ENCODE data around the gene EXOSC1.
"Not testable (repeated sequence)": the region's sequence is repeated elsewhere in the genome, so short reads cannot be mapped to it uniquely, and the experiment has no call there.

The EXOSC1 gene

DNA sequence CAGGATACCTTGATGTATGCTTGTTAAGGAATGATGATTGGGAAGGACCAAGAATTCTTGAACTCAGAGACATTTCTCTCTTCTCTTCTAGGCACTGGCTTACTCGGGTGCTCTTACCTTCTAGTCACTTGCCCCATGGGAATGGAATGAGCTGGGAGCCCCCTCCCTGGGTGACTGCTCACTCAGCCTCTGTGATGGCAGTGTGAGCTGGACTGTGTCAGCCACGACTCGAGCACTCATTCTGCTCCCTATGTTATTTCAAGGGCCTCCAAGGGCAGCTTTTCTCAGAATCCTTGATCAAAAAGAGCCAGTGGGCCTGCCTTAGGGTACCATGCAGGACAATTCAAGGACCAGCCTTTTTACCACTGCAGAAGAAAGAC, 10.9 kb upstream of the EXOSC1 start:
- DNase-seq: no peak

GRCh38 chr10:97456034-97456685, 10.4 kb upstream of the EXOSC1 start:
- DNase-seq: no peak

GRCh38 chr10:97454330-97455036, 8.7 kb upstream of the EXOSC1 start:
- no peak for DNase-seq

- DNase-seq: no peak
Observed at GRCh38 chr10:97452352-97452751, 6.5 kb upstream of the EXOSC1 start.

DNA sequence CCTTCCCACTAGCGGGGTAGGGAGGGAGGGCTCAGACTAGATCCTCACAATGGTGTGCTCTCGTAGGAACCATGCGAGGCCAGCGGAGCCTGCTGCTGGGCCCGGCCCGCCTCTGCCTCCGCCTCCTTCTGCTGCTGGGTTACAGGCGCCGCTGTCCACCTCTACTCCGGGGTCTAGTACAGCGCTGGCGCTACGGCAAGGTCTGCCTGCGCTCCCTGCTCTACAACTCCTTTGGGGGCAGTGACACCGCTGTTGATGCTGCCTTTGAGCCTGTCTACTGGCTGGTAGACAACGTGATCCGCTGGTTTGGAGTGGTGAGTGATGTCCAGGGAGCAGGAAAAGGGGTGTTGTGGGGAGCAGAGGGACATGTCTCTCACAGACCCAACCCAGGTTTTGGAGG, 5.8 kb upstream of the EXOSC1 start:
- no peak for DNase-seq

- DNase-seq: no peak
Observed at GRCh38 chr10:97450828-97451227, 5.0 kb upstream of the EXOSC1 start.

- DNase-seq: no peak
Observed at GRCh38 chr10:97445357-97445721, 467 bp downstream of the EXOSC1 start.

- no peak for DNase-seq
Observed at GRCh38 chr10:97444212-97444611, 1.6 kb downstream of the EXOSC1 start.

DNA sequence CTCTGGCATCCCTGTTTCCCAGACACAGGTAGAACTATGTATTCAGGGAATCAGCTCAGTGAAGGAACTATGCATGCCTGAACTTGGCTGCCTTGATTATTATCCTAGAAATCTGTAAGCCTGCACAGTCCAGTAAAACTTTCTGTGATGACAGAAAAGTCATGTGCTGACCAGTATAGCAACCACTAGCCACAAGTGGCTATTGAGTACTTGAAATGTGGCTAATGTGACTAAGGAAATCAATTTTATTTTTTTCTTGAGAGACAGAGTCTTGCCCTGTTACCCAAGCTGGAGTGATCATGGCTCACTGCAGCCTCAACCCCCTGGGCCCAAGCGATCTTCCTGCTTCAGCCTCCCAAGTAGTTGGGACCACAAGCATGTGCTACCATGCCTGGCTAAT, 3.5 kb downstream of the EXOSC1 start:
- no peak for DNase-seq

GRCh38 chr10:97435211-97435610, 10.6 kb downstream of the EXOSC1 start:
- DNase-seq: no peak

- no peak for DNase-seq
Observed at GRCh38 chr10:97434557-97434956, 11.2 kb downstream of the EXOSC1 start.

GRCh38 chr10:97434055-97434454, 11.8 kb downstream of the EXOSC1 start:
- no peak for DNase-seq

DNA sequence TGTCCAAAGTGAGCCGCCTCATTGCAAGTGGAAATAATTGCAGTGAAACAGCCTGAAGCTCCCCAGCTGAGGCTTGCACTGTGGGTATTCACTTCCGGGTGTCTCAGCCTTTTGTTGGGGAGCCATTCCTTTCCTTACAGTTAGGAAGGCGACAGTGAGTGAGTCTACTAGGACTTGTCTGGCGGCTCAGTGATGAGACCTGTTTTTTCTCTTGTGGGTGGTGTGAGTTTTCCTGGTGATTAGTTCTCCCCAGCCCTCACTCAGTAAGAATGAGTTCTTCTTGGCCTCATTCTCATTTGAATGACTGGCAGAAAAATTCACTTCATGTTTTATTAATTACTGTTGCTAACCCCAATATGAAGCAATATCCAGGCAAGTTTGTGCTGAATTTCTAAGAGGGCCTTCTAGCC, 17.2 kb downstream of the EXOSC1 start:
- no peak for DNase-seq

DNA sequence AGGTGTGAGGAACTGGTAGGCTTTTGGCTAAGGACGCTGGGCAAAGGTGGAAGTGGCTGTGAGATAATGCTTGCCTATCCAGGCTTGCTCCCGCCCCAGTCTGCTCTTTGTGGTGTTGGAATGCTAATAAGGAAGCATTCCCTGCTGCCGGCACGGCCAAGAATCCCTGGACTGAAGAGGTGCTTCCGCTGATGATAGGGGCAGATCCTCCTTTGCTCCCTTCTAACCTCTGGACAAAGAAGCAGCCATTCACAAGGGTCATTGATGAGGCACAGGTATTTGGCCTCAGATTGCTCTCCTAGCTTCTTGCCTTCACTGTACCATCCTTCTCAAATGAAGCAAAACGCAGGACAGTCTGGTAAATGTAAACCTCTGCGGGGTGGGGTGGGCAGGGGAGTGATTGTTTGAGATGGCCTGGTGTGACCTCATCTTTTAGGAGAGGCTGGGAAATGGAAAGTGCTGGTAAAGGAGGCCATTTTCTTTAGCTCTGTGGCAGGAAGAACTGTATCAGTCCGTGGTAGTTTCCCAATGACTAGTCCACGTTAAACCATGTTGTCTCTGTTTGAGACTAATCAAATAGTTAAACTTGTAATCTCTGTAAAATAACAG, 18.1 kb downstream of the EXOSC1 start:
- no peak for DNase-seq

GRCh38 chr10:97426776-97427570, 18.8 kb downstream of the EXOSC1 start:
- DNase-seq: no peak

DNA sequence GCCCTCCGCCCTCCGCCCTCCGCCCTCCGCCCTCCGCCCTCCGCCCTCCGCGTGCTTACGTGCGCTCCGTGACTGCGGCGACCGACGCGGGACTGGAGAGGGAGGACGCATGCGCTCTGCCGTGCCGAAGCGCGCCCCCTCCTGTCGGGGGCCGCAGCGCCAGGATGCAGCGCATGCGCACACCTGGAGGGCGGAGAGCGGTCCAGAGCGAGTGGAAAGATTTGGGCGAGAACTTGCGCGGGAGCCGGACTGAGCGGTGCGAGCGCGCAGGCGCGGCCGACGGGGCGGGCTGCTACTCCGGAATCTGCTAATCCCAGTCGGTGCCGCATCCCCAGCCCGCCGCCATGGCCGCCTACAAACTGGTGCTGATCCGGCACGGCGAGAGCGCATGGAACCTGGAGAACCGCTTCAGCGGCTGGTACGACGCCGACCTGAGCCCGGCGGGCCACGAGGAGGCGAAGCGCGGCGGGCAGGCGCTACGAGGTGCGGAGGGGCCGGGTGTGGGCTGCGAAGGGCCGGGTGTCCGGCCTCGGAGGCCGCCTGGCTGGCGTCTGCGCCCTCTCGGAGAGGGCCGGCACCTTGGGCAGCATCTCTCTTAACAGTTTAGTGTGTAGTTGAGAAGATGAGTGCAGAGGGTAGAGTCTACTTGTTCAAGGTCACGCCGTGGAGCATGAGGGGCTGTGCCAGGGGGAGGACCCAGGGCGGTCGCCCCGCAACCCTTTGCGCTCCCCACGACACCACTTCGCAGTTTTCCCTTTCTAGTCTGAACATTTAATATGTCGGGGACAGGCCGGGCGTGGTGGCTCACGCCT, 19.6 kb downstream of the EXOSC1 start, which contains the start of gene PGAM1:
PGAM1 (plus strand) TSS at position 228 of the 812 bp plus-strand sequence; CDS start at position 345, 117 bp downstream.
- DNase-seq: peak; percentile 85

- not testable (repeated sequence) for DNase-seq
Observed at GRCh38 chr10:97423757-97424098, 22.1 kb downstream of the EXOSC1 start.

GRCh38 chr10:97416565-97416964, 29.2 kb downstream of the EXOSC1 start:
- DNase-seq: no peak

GRCh38 chr10:97412891-97413304, 32.9 kb downstream of the EXOSC1 start:
- DNase-seq: no peak

GRCh38 chr10:97411406-97411805, 34.4 kb downstream of the EXOSC1 start:
- no peak for DNase-seq

DNA sequence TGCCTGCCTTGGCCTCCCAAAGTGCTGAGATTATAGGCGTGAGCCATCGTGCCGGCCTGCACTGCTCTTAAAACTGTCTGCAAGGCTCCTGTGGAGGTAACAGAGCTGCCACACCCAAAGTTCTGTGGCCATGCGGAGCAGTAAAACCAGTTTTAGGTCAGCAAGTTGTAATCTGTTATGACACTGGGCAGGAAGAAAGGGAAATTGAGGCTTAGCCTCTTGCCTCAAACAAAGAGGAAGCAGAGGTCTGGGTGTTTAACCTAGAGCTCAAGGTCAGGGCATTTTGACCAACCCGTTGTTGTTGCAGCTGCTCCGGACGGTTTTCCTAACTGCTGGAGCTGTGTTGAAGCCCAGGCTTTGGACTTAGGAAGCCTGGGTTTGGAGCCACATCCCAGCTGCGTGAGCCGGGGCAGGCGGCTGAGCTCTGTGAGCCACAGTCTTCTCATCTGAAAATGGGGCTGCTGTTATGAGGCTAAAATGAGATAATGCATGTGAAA, 37.3 kb downstream of the EXOSC1 start:
- DNase-seq: no peak

DNA sequence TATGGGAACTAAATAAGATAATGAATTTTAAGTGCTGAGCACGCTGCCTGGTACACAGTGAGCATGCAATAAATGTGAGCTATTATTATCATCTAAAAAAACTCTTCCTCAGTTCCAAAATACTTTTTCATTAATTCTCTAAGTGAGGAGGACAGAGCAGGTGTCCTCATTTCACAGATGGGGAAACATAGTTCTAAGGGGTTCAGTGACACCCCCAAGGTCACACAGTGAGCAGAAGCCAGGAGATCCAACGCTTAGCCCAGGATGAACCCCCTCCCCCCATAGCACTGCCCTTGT, 37.9 kb downstream of the EXOSC1 start:
- no peak for DNase-seq
